Occipital lobe (tissue), 2 donors: ENCODE results near the gene MYO15B. TPM values are rescaled to one million over a fixed set of nuclear protein-coding genes. Genes with fewer than 3 reads are reported as not detected.

Experiments used
- DNase-seq: peaks from one replicate; lab custom pipeline; 2025; lab: John Stamatoyannopoulos, UW
- total RNA-seq: library from RNA; depleted of rRNA; stranded (reverse); fragments of >200 nt; gene quantifications from one replicate; pipeline ENCODE4 v1.2.3, GENCODE V29; 2014

MYO15B gene
- total RNA-seq = 15.9 TPM

- no peak for DNase-seq
Measured at GRCh38 chr17:75587675-75588595, at the start of gene MYO15B. Gene MYO15B (plus strand): TSS chr17:75587800. CDS start chr17:75588058, 258 bp downstream.

GRCh38 chr17:75539967-75540729 is 47.5 kb upstream of the MYO15B start:
- DNase-seq = no peak

- no peak for DNase-seq
Measured at GRCh38 chr17:75540923-75541503, 46.6 kb upstream of the MYO15B start.

- DNase-seq = no peak
Measured at GRCh38 chr17:75542229-75542628, 45.4 kb upstream of the MYO15B start.

GRCh38 chr17:75542728-75543336 is 44.8 kb upstream of the MYO15B start:
- no peak for DNase-seq

GRCh38 chr17:75544250-75544649 is 43.4 kb upstream of the MYO15B start:
- DNase-seq = no peak

GRCh38 chr17:75546181-75546580 is 41.4 kb upstream of the MYO15B start:
- DNase-seq = no peak

- no peak for DNase-seq
Measured at GRCh38 chr17:75547091-75547490, 40.5 kb upstream of the MYO15B start.

GRCh38 chr17:75548813-75549212 is 38.8 kb upstream of the MYO15B start:
- DNase-seq = no peak

GRCh38 chr17:75549246-75550138 is 38.1 kb upstream of the MYO15B start:
- DNase-seq = no peak

GRCh38 chr17:75550139-75550465 is 37.5 kb upstream of the MYO15B start:
- no peak for DNase-seq

GRCh38 chr17:75551266-75551665 is 36.3 kb upstream of the MYO15B start:
- DNase-seq = no peak

GRCh38 chr17:75552425-75553294 is 34.9 kb upstream of the MYO15B start:
- no peak for DNase-seq

GRCh38 chr17:75553295-75554110 is 34.1 kb upstream of the MYO15B start:
- DNase-seq = no peak

- no peak for DNase-seq
Measured at GRCh38 chr17:75555679-75556153, 31.9 kb upstream of the MYO15B start.

- peak; percentile 52 for DNase-seq
Measured at GRCh38 chr17:75557075-75557851, 30.3 kb upstream of the MYO15B start.

- DNase-seq = no peak
Measured at GRCh38 chr17:75557852-75558665, 29.5 kb upstream of the MYO15B start.
